MM.1S (cell line): ENCODE measurements around the gene PLA2G2F.

ENCODE experiments used
- DNase-seq: peaks from one replicate; pipeline ENCODE4 v3.0.0-alpha.2; 2015
- H2AFZ ChIP-seq: fragments of 300-600 bp; sonication (generic); 2 replicates; pipeline ENCODE4 v1.6.0; 2016; ENCODE audit warnings: antibody characterized with exemption, low read length
- H3F3A ChIP-seq: fragments of 300-600 bp; sonication (generic); 2 replicates; pipeline ENCODE4 v1.6.1; 2016; ENCODE audit warnings: mild to moderate bottlenecking, antibody characterized with exemption, low read length, moderate library complexity, mixed read lengths; ENCODE audit not compliant: insufficient read depth
- H3K27ac ChIP-seq: fragments of 300-600 bp; sonication (generic); 2 replicates; pipeline ENCODE4 v1.5.1; 2016; ENCODE audit warnings: mild to moderate bottlenecking, low read length
- H3K27me3 ChIP-seq: fragments of 300-600 bp; sonication (generic); replicated peaks from 2 replicates; pipeline ENCODE4 v1.6.0; 2016; ENCODE audit warnings: low read length; ENCODE audit not compliant: insufficient read depth
- H3K36me3 ChIP-seq: fragments of 300-600 bp; sonication (generic); replicated peaks from 2 replicates; pipeline ENCODE4 v1.6.1; 2016; ENCODE audit warnings: mild to moderate bottlenecking, low read length, mixed read lengths; ENCODE audit not compliant: insufficient read depth
- H3K4me1 ChIP-seq: fragments of 300-600 bp; sonication (generic); 2 replicates; pipeline ENCODE4 v1.6.1; 2016; ENCODE audit warnings: low read length, mixed read lengths
- H3K4me2 ChIP-seq: fragments of 300-600 bp; sonication (generic); 2 replicates; pipeline ENCODE4 v1.6.0; 2016; ENCODE audit warnings: low read depth, low read length
- H3K4me3 ChIP-seq: fragments of 300-600 bp; sonication (generic); 2 replicates; pipeline ENCODE4 v1.5.1; 2016; ENCODE audit warnings: low read length, mixed read lengths
- H3K79me2 ChIP-seq: fragments of 300-600 bp; sonication (generic); 2 replicates; pipeline ENCODE4 v1.6.1; 2016; ENCODE audit warnings: mixed run types, low read length, mixed read lengths
- H3K9ac ChIP-seq: fragments of 300-600 bp; sonication (generic); 2 replicates; pipeline ENCODE4 v1.6.1; 2016; ENCODE audit warnings: low read length, mixed read lengths
- H3K9me2 ChIP-seq: fragments of 300-600 bp; sonication (generic); replicated peaks from 2 replicates; pipeline ENCODE4 v1.6.1; 2016; ENCODE audit warnings: mild to moderate bottlenecking, low read length, mixed read lengths; ENCODE audit not compliant: insufficient read depth
- H3K9me3 ChIP-seq: fragments of 300-600 bp; sonication (generic); replicated peaks from 2 replicates; pipeline ENCODE4 v1.6.1; 2016; ENCODE audit warnings: mild to moderate bottlenecking, low read length, mixed read lengths; ENCODE audit not compliant: insufficient read depth
- H4K20me1 ChIP-seq: fragments of 300-600 bp; sonication (generic); 2 replicates; pipeline ENCODE4 v1.6.1; 2016; ENCODE audit warnings: mild to moderate bottlenecking, low read length, moderate library complexity, mixed read lengths; ENCODE audit not compliant: insufficient read depth
- CTCF ChIP-seq: fragments of 300-600 bp; sonication (generic); IDR thresholded peaks from 2 replicates; pipeline ENCODE4 v1.5.1; 2016; ENCODE audit warnings: antibody characterized with exemption, low read length, mixed read lengths
- EZH2 ChIP-seq: fragments of 300-600 bp; sonication (generic); optimal IDR thresholded peaks from 2 replicates; pipeline ENCODE3; 2017; ENCODE audit warnings: low read depth, mild to moderate bottlenecking, antibody characterized with exemption, low read length, mixed read lengths
- EZH2phosphoT487 ChIP-seq: fragments of 300-600 bp; sonication (generic); IDR thresholded peaks from 2 replicates; pipeline ENCODE4 v1.6.1; 2018; ENCODE audit warnings: antibody characterized with exemption, low read length

The PLA2G2F gene

GRCh38 chr1:20154301-20154831, 15.2 kb downstream of the PLA2G2F start:
- no peaks in the 10 kb centered on the region for H3K4me1 ChIP-seq
- H3K27ac ChIP-seq = no peak overlapping the region

GRCh38 chr1:20158358-20159070, 19.4 kb downstream of the PLA2G2F start:
- H3K27ac ChIP-seq = no peak overlapping the region
- no peaks in the 10 kb centered on the region for H3K36me3 ChIP-seq
- H3K79me2 ChIP-seq = no peaks in the 10 kb centered on the region
- no peaks in the 10 kb centered on the region for H3K9me3 ChIP-seq
- no peaks in the 10 kb centered on the region for H3K9me2 ChIP-seq
- peaks cover 60% of the 10 kb centered on the region for H3K27me3 ChIP-seq
- no peak for DNase-seq
- TF ChIP-seq CTCF (no peak), EZH2phosphoT487 (no peak), EZH2 (no peak)
- H3K4me1 ChIP-seq = no peaks in the 10 kb centered on the region
- no peak overlapping the region for H3K4me3 ChIP-seq
- no peak overlapping the region for H3K4me2 ChIP-seq
- H3K9ac ChIP-seq = no peak overlapping the region
- no peaks in the 10 kb centered on the region for H3F3A ChIP-seq
- no peak overlapping the region for H2AFZ ChIP-seq
- no peaks in the 10 kb centered on the region for H4K20me1 ChIP-seq

More at GRCh38 chr1:20154301-20154831, 15.2 kb downstream of the PLA2G2F start:
- Histone ChIP-seq H3K9me3 (no peaks in the 10 kb centered on the region), H4K20me1 (no peaks in the 10 kb centered on the region), H3K27me3 (peaks cover 36% of the 10 kb centered on the region; the same call in 1 of the 2 replicates), H3K36me3 (no peaks in the 10 kb centered on the region), H3K4me3 (no peak overlapping the region), H2AFZ (0 out of 2 replicates have a peak overlapping the region, but pooled peaks have one; percentile 27), H3K79me2 (no peaks in the 10 kb centered on the region), H3K9me2 (no peaks in the 10 kb centered on the region), H3K4me2 (peak overlapping the region; percentile 41; the same call in 1 of the 2 replicates), H3F3A (no peaks in the 10 kb centered on the region), H3K9ac (no peak overlapping the region)
- no peak for DNase-seq
- TF ChIP-seq EZH2phosphoT487 = no peak
- no peak for TF ChIP-seq EZH2
- no peak for TF ChIP-seq CTCF

- no peaks in the 10 kb centered on the region for H3K9me2 ChIP-seq
- no peaks in the 10 kb centered on the region for H3K79me2 ChIP-seq
- H3F3A ChIP-seq = no peaks in the 10 kb centered on the region
- H3K9me3 ChIP-seq = no peaks in the 10 kb centered on the region
- H3K9ac ChIP-seq = no peak overlapping the region
- no peaks in the 10 kb centered on the region for H3K4me1 ChIP-seq
- H2AFZ ChIP-seq = no peak overlapping the region
- H3K36me3 ChIP-seq = no peaks in the 10 kb centered on the region
- H3K27me3 ChIP-seq = peaks cover 75% of the 10 kb centered on the region
- DNase-seq = no peak
- H3K4me3 ChIP-seq = no peak overlapping the region
- H3K27ac ChIP-seq = no peak overlapping the region
- H4K20me1 ChIP-seq = no peaks in the 10 kb centered on the region
- H3K4me2 ChIP-seq = no peak overlapping the region
- no peak for TF ChIP-seq CTCF
- no peak for TF ChIP-seq EZH2phosphoT487
Measured at GRCh38 chr1:20160034-20160433, 20.9 kb downstream of the PLA2G2F start.
